Uterus (tissue), 4 donors: ENCODE measurements around the gene CFAP65. TPM values are rescaled to one million over a fixed set of nuclear protein-coding genes. Genes with fewer than 3 reads are reported as not detected.

Experiments
- DNase-seq, 2 donors: peaks; one replicate each; pipeline ENCODE4 v3.0.0-alpha.2; 2019 to 2020
- H3K27ac ChIP-seq, 2 donors: fragments of 200-600 bp; sonication (generic); 1 replicate in 1 of 2; 2 replicates in 1 of 2; pipeline ENCODE4 v1.5.1; 2016 to 2018
- H3K27me3 ChIP-seq, 2 donors: fragments of 200-600 bp; sonication (generic); one replicate each; pipeline ENCODE4 v1.5.1; 2018 to 2019; ENCODE audit warnings: control low read depth in 1 of 2
- H3K36me3 ChIP-seq, 2 donors: fragments of 200-600 bp; sonication (generic); one replicate each; pipeline ENCODE4 v1.5.1; 2019; ENCODE audit warnings: control low read depth in 1 of 2
- H3K4me1 ChIP-seq, 2 donors: fragments of 200-600 bp; sonication (generic); one replicate each; pipeline ENCODE4 v1.5.1; 2018 to 2019; ENCODE audit warnings: control low read depth in 1 of 2
- H3K4me3 ChIP-seq, 2 donors: fragments of 200-600 bp; sonication (generic); 1 replicate in 1 of 2; 2 replicates in 1 of 2; pipeline ENCODE4 v1.5.1; 2018 to 2019; ENCODE audit warnings: mild to moderate bottlenecking in 1 of 2
- H3K9me3 ChIP-seq, 2 donors: fragments of 200-600 bp; sonication (generic); one replicate each; pipeline ENCODE4 v1.5.1; 2019; ENCODE audit warnings: control low read depth in 1 of 2
- POLR2A ChIP-seq, 2 donors: fragments of 450-650 bp; IDR thresholded peaks; one replicate each; pipeline ENCODE4 v1.6.1; 2016; ENCODE audit warnings: antibody characterized with exemption in 2 of 2, mild to moderate bottlenecking in 1 of 2, moderate library complexity in 1 of 2
- intact Hi-C: fragments of 100-400 bp; cut with DNase I; formaldehyde crosslinking; loops from one replicate; pipeline ENCODE4 v1.15.1; 2023; ENCODE audit warnings: low total_unique reads
- total RNA-seq, 4 donors: library from RNA; depleted of rRNA in 3 of 4; stranded (reverse); fragments of >200 nt in 3 of 4; gene quantifications; one replicate each; pipeline versions ENCODE4 v1.1.0 to v1.2.4, GENCODE V29; 2014 to 2023
- TF ChIP-seq, protein P1 (sequence below), 4 experiments: fragments of 200-600 bp in 2 of 4; fragments of 450-650 bp in 2 of 4; sonication (generic) in 2 of 4; IDR thresholded peaks; one replicate each; pipeline ENCODE4 v1.5.1; 2016 to 2019; ENCODE audit warnings: antibody characterized with exemption in 4 of 4, mild to moderate bottlenecking in 2 of 4, moderate library complexity in 1 of 4
- donor health status: DM: yes; HTN: yes; CAD: no.

Gene CFAP65
- total RNA-seq, 4 donors from 2014 or later, result 0.21 to 3.5 (median 1.9) TPM

DNA sequence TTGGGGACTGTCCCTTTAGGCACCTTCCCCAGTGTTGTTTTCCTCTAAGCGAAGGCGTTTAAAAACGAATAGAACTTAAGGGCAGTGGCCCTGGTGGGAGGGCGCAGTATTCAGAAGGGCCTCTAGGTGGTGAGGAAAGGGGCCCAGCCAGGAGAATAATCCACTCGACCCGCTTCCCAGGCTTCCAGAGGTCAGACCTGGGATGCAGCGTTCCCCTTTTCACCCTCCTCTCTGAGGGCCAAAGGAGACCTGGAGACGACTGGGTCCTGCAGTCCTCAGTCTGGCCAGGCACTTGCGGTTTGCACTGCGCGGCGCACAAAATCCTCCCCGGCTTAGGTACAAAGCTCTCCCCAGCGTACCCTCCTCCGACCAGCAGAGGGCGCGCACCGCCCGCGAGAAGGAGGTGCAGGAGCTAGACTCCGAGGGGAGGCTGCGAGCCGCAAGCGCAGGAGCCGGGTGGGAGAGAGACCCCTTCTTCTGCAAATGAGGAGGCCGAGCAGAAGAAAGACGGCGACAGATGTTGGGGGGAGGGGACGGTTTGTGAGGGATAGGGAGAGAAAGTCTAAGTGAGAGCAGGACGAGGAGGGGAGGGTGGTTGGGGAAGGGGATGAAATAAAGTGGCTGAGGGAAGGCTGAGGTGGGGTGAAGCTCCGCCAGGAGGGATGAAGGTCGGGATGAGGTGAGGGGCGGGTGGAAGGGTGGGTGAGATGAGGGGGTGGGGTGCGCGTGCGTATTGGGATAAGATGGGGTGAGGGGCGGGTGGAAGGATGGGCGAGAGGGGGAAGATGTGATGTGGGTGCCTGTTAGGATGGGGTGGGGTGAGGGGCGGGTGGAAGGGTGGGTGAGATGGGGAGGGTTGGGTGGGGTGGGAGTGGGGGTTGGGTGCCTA is 61.2 kb downstream of the CFAP65 start:
- no peak overlapping the region for H3K27ac ChIP-seq
- peak; percentile 67 to 80 for DNase-seq
- H3K9me3 ChIP-seq, result no peaks in the 10 kb centered on the region
- H3K4me1 ChIP-seq, result peaks cover 0 to 25% of the 10 kb centered on the region in 2 donors
- H3K36me3 ChIP-seq, result no peaks in the 10 kb centered on the region
- H3K4me3 ChIP-seq, result no peak overlapping the region
- intact Hi-C loops, result no loop called here
- peaks cover 13 to 51% of the 10 kb centered on the region in 2 donors for H3K27me3 ChIP-seq
- TF ChIP-seq, protein P1, sequence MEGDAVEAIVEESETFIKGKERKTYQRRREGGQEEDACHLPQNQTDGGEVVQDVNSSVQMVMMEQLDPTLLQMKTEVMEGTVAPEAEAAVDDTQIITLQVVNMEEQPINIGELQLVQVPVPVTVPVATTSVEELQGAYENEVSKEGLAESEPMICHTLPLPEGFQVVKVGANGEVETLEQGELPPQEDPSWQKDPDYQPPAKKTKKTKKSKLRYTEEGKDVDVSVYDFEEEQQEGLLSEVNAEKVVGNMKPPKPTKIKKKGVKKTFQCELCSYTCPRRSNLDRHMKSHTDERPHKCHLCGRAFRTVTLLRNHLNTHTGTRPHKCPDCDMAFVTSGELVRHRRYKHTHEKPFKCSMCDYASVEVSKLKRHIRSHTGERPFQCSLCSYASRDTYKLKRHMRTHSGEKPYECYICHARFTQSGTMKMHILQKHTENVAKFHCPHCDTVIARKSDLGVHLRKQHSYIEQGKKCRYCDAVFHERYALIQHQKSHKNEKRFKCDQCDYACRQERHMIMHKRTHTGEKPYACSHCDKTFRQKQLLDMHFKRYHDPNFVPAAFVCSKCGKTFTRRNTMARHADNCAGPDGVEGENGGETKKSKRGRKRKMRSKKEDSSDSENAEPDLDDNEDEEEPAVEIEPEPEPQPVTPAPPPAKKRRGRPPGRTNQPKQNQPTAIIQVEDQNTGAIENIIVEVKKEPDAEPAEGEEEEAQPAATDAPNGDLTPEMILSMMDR (IDR thresholded peaks at IDR 0.05), result peak; percentile 76 to 87 (median 80)
- no peak for TF ChIP-seq POLR2A (IDR thresholded peaks at IDR 0.05)

DNA sequence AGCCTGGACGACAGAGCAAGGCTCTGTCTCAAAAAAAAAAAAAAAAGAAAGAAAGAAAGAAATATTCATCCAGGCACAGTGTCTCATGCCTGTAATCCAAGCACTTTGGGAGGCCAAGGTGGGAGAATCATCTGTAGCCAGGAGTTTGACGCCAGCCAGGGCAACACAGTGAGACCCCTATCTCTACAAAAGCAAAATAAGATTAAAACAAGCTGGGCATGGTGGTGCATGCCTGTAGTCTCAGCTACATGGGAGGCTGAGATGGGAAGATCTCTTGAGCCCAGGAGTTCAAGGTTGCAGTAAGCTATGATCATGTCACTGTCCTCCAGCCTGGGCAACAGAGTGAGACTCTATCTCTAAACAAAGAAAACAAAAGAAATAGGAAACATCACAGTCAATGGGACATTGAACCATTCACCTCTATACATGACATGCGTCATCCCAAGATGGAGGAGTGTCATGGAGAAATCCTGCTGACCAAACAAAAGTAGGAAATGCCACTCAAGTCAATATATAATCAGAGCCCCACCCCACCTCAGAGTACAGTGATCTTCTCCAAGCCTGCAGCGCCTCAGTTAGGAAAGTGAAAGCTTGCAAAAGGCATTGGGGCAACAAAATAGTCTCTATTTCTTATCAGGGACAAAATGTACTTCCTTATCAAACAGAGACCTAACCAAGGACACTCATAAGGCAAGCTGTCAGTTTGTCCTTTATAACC is 66.1 kb downstream of the CFAP65 start:
- Histone ChIP-seq H3K27ac (no peak overlapping the region), H3K27me3 (peaks cover 0 to 12% of the 10 kb centered on the region in 2 donors)

DNA sequence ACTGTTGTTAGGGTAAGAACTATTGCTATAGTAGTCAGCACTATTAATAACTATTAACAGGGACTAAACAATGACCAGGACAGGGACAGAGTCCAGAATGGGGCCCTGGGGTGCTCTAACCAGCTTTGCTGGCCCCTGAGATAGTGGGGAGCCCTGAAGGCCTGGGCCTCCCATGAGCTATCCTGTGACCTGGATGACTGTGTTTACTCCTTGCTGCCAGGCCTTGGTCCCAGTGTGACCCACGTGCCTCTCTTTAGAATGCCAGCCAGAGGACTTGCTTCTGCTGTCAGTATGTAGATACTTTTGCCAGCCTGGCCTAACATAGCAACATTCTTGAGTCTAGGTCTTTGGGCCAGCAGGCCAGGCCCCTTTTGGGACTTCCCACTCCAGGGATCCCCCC is 70.4 kb downstream of the CFAP65 start:
- Histone ChIP-seq H3K4me3 (no peak overlapping the region), H3K27me3 (peaks cover 0 to 2% of the 10 kb centered on the region in 2 donors), H3K27ac (no peak overlapping the region), H3K36me3 (no peaks in the 10 kb centered on the region), H3K4me1 (no peaks in the 10 kb centered on the region), H3K9me3 (no peaks in the 10 kb centered on the region)
- intact Hi-C loops, result no loop called here
- TF ChIP-seq, protein P1 (IDR thresholded peaks at IDR 0.05), result no peak
- no peak for TF ChIP-seq POLR2A (IDR thresholded peaks at IDR 0.05)
- no peak for DNase-seq

More for the DNA sequence above, 66.1 kb downstream of the CFAP65 start:
- intact Hi-C loops, result no loop called here
- Histone ChIP-seq H3K4me1 (no peaks in the 10 kb centered on the region), H3K4me3 (no peak overlapping the region), H3K36me3 (no peaks in the 10 kb centered on the region), H3K9me3 (no peaks in the 10 kb centered on the region)
- TF ChIP-seq, protein P1 (IDR thresholded peaks at IDR 0.05), result no peak
- no peak for TF ChIP-seq POLR2A (IDR thresholded peaks at IDR 0.05)
- DNase-seq, result no peak

DNA sequence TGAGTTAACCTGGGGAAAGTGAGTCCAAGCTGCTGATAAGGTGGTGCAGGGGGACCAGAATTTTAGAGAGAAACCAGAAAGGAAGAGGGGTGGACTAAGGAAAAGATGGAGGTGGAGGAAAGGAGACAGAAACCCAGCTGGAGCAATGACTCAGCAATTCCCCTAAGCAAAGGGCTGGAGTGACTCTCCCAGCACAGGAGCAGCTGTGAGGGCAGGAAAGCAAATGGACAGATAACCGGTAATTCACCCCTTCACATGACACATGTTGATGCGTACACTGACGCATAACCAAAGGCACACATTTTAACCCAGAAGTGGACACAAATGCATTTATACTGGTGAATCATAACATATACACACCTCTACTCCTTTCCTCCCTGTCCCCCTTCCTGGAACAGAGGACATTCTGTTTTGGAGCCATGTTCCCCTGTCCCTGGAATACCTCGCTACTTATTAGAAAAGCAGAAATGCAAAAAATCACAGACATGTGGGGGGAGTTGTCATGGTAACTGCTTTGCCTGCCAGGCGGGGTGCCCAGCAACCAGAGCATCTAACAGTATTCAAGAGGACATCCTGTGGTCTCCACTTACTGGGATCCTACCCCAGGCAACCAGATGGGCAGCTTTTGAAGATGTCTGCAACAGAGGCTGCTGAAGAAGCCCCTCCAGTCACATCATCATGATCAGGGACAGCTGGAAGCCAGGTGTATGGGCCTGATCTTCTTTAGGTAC is 77.1 kb downstream of the CFAP65 start:
- DNase-seq, result no peak
- Histone ChIP-seq H3K4me1 (peaks cover 0 to 17% of the 10 kb centered on the region in 2 donors), H3K36me3 (no peaks in the 10 kb centered on the region), H3K27me3 (peaks cover 28 to 38% of the 10 kb centered on the region in 2 donors), H3K4me3 (no peak overlapping the region), H3K27ac (no peak overlapping the region), H3K9me3 (no peaks in the 10 kb centered on the region)
- intact Hi-C loops, result no loop called here
- TF ChIP-seq POLR2A (IDR thresholded peaks at IDR 0.05), result no peak
- TF ChIP-seq, protein P1 (IDR thresholded peaks at IDR 0.05), result no peak
